OCI-LY7 (cell line): Measurements from ENCODE around the gene MFAP4. TPM values are rescaled to one million over a fixed set of nuclear protein-coding genes. Genes with fewer than 3 reads are reported as not detected.

Source experiments
- BruUV-seq: library from RNA; stranded (reverse); fragments of 400-500 nt; replicated peaks from 2 replicates; lab custom pipeline; 2021; lab: Mats Ljungman, UMichigan
- CTCF ChIA-PET: fragments of 300-600 bp; sonication (Branson Sonifier 250); formaldehyde crosslinking; loops from one replicate; lab custom pipeline; 2022; ENCODE audit warnings: antibody characterized with exemption; ENCODE audit not compliant: unreplicated experiment; lab: Charles Lee
- POLR2A ChIA-PET: fragments of 300-600 bp; sonication (Branson Sonifier 250); formaldehyde crosslinking; loops from one replicate; lab custom pipeline; 2022; ENCODE audit warnings: antibody characterized with exemption; lab: Charles Lee
- DNase-seq: peaks from one replicate; pipeline ENCODE4 v3.0.0-alpha.2; 2015; ENCODE audit warnings: low spot score
- H2AFZ ChIP-seq: fragments of 200-600 bp; sonication (generic), shearing (Covaris generic); 2 replicates; pipeline ENCODE4 v1.6.1; 2014; ENCODE audit warnings: mild to moderate bottlenecking, antibody characterized with exemption, low read length, moderate library complexity
- H3K27ac ChIP-seq: fragments of 200-600 bp; sonication (generic); 2 replicates; pipeline ENCODE4 v1.5.1; 2014; ENCODE audit warnings: mixed run types, low read depth, mild to moderate bottlenecking, moderate library complexity, low read length, inconsistent platforms; ENCODE audit not compliant: poor library complexity, severe bottlenecking
- H3K36me3 ChIP-seq: fragments of 200-600 bp; sonication (generic); 2 replicates; pipeline ENCODE4 v1.6.1; 2014; ENCODE audit warnings: mild to moderate bottlenecking, antibody characterized with exemption, low read length, moderate library complexity, mixed read lengths; ENCODE audit not compliant: insufficient read depth
- H3K4me1 ChIP-seq: fragments of 200-600 bp; sonication (generic); 2 replicates; pipeline ENCODE4 v1.5.1; 2014; ENCODE audit warnings: mild to moderate bottlenecking, low read length; ENCODE audit not compliant: insufficient read depth, poor library complexity, severe bottlenecking
- H3K4me2 ChIP-seq: fragments of 200-600 bp; sonication (generic); 2 replicates; pipeline ENCODE4 v1.6.1; 2014; ENCODE audit warnings: mild to moderate bottlenecking, low read length
- H3K4me3 ChIP-seq: fragments of 200-600 bp; sonication (generic); 2 replicates; pipeline ENCODE4 v1.5.1; 2014; ENCODE audit warnings: mild to moderate bottlenecking, low read depth, low read length; ENCODE audit not compliant: poor library complexity, severe bottlenecking
- H3K79me2 ChIP-seq: fragments of 200-600 bp; sonication (generic); 2 replicates; pipeline ENCODE4 v1.6.1; 2016; ENCODE audit warnings: low read depth, mild to moderate bottlenecking, low read length, moderate library complexity, mixed read lengths; ENCODE audit not compliant: insufficient read depth
- H3K9me2 ChIP-seq: fragments of 200-600 bp; sonication (generic); 2 replicates; pipeline ENCODE4 v1.6.1; 2016; ENCODE audit warnings: mild to moderate bottlenecking, low read length, mixed read lengths; ENCODE audit not compliant: insufficient read depth
- H3K9me3 ChIP-seq: fragments of 200-600 bp; sonication (generic); 2 replicates; pipeline ENCODE4 v1.6.1; 2014; ENCODE audit warnings: mild to moderate bottlenecking, mixed run types, low read length, mixed read lengths
- H4K20me1 ChIP-seq: fragments of 200-600 bp; sonication (generic); 2 replicates; pipeline ENCODE4 v1.6.1; 2014; ENCODE audit warnings: mild to moderate bottlenecking, antibody characterized with exemption, low read length, moderate library complexity, mixed read lengths; ENCODE audit not compliant: insufficient read depth
- CTCF ChIP-seq: fragments of 200-600 bp; sonication (generic); conservative IDR thresholded peaks from 2 replicates; pipeline ENCODE4 v1.5.1; 2014; ENCODE audit warnings: mild to moderate bottlenecking, antibody characterized with exemption, low read length, moderate library complexity, mixed read lengths
- EZH2phosphoT487 ChIP-seq: fragments of 200-600 bp; sonication (generic); IDR thresholded peaks from 2 replicates; pipeline ENCODE4 v1.6.1; 2018; ENCODE audit warnings: low read depth, borderline replicate concordance, mild to moderate bottlenecking, mixed run types, antibody characterized with exemption, low read length, moderate library complexity, mixed read lengths
- intact Hi-C: fragments of 100-400 bp; cut with micrococcal nuclease; formaldehyde crosslinking; loops from one replicate; pipeline ENCODE4 v1.10.0; 2022; ENCODE audit not compliant: unreplicated experiment
- microRNA-seq: library from miRNA; unstranded; fragments of <30 nt; microRNA quantifications from one replicate; pipeline ENCODE4 v1.2.0, GENCODE V29; 2022; ENCODE audit warnings: borderline replicate concordance
- small RNA-seq: library from RNA; depleted of rRNA; stranded (forward); fragments of <200 nt; gene quantifications from one replicate; pipeline ENCODE3, GENCODE V24; 2014
- total RNA-seq, 2 experiments: library from RNA; depleted of rRNA in 1 of 2; stranded (reverse); fragments of >200 nt in 1 of 2; shearing (Covaris generic) in 1 of 2; gene quantifications; 2 replicates each; pipeline ENCODE4 v1.2.3, GENCODE V29; 2014 to 2022

Gene MFAP4
- total RNA-seq, 2 experiments from 2014 or later, result 0.65 TPM; not detected in 1

DNA sequence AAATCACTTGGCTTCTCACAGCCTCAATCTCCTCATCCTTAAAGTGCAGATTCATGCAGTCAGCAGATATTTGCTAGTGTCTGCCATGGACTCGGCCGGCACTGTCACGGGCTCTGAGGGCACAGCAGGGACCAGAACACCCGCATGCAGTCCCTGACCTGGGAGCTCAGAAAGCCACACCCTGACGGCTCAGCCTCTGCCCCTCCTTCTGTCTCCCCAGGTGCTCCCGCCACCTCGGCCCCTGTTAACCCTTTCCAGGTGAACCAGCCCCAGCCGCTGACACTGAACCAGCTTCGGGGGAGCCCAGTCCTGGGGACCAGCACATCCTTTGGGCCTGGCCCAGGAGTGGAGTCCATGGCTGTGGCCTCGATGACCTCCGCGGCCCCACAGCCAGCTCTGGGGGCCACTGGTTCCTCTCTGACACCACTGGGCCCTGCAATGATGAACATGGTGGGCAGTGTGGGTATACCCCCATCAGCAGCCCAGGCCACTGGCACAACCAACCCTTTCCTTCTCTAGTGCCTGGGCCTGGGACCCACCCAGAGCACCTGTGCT is 53.2 kb downstream of the MFAP4 start:
- Histone ChIP-seq H3K36me3 (no peaks in the 10 kb centered on the region), H3K4me3 (no peak overlapping the region), H3K9me2 (no peaks in the 10 kb centered on the region), H3K4me1 (peaks cover 3% of the 10 kb centered on the region), H4K20me1 (no peaks in the 10 kb centered on the region), H3K9me3 (no peaks in the 10 kb centered on the region), H2AFZ (no peak overlapping the region), H3K4me2 (no peak overlapping the region), H3K27ac (no peak overlapping the region), H3K79me2 (no peaks in the 10 kb centered on the region)
- ChIA-PET POLR2A (no interaction called here), CTCF (interaction anchor here (0.7 kb wide), 1 partner anchor 309 kb away, joined by 3 read pairs; no protein-coding TSS in a partner anchor)
- TF ChIP-seq EZH2phosphoT487 (no peak), CTCF (no peak)
- intact Hi-C loops, result no loop called here
- BruUV-seq, result no TSS peak
- DNase-seq, result no peak

Small RNAs within 50 kb of the gene (microRNA-seq; reads per million reads assigned to microRNA genes)
- 1,412 reads per million, percentile 84 among the genes with 10 or more reads in this experiment for gene MIR1180

Small RNAs within 50 kb of the gene (small RNA-seq; reads per million reads assigned to genes)
- gene MIR1180, result not detected
- not detected for gene RF00537

Other genes with a start within 250 kb of the MFAP4 start
- gene EPN2, start 149.8 kb downstream of the MFAP4 start, total RNA-seq (2014; rRNA removed; shearing (Covaris generic)), result 20.1 and 28.8 TPM in 2 replicates
- 20.4 and 25.0 TPM in 2 replicates for gene EPN2, start 149.8 kb downstream of the MFAP4 start, total RNA-seq (2022)
- gene B9D1, start 24.5 kb downstream of the MFAP4 start, total RNA-seq (2014; rRNA removed; shearing (Covaris generic)), result 35.8 and 38.1 TPM in 2 replicates
- gene B9D1, start 24.5 kb downstream of the MFAP4 start, total RNA-seq (2022), result 21.1 and 24.1 TPM in 2 replicates
- 8.1 and 8.2 TPM in 2 replicates for gene MAPK7, start 8.7 kb downstream of the MFAP4 start, total RNA-seq (2014; rRNA removed; shearing (Covaris generic))
- gene MAPK7, start 8.7 kb downstream of the MFAP4 start, total RNA-seq (2022), result 16.5 and 19.3 TPM in 2 replicates
- gene RNF112, start 24.0 kb upstream of the MFAP4 start, total RNA-seq (2014; rRNA removed; shearing (Covaris generic)), result 0.47 and 0.80 TPM in 2 replicates
- gene RNF112, start 24.0 kb upstream of the MFAP4 start, total RNA-seq (2022), result 0.17 TPM in 1 of 2 replicates, not detected in the other
- gene SLC47A1, start 146.7 kb upstream of the MFAP4 start, total RNA-seq (2014; rRNA removed; shearing (Covaris generic)), result not detected in 2 replicates
- not detected in 2 replicates for gene SLC47A1, start 146.7 kb upstream of the MFAP4 start, total RNA-seq (2022)